ENCODE results near the gene ADAMTS9. TPM values are rescaled to one million over a fixed set of nuclear protein-coding genes. Genes with fewer than 3 reads are reported as not detected.

ADAMTS9 gene
- total and polyA plus RNA-seq, 2 experiments from 2014 or later, result 0.31 to 0.81 TPM

DNA sequence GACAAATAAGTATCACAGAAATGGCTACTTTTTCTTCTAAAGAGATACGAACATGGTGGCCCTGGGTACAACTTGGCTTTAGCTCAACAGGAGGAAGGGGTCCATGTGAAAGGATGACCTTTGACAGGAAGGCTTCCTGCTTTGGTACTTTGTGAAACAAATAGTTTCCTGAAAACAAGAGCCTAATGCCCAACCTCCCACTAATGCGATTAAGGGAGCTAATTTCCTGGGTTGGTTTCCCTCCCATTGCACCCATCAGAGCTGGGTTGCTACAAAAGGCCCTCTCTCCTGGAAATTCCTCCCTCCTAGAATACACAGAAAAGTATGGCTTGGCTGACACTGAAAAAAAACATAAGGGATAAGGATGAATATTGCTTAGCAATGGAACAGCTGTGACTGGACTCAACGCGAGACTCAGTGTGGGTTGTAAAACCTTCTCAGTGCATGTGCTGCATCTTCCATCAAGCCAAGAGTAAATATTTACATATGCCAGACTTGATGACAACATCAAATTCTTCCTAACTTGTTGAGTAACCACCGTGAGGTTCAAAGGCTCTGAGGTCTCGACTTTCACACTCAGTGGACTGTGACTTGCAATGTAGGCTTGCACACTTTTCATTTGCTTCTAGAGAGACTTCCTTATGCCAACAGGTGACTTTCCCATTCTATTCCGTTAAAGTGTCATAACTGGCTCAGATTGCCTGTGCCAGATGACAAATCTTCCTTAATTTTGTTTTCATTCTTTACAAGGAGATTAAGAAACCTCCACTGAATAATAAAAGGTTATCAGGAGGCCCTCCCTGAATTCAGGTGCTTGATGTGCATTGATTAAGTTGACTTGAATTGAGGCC, 60.1 kb downstream of the ADAMTS9 start (continued):
- TF ChIP-seq ZNF331 (CRISPR knock-in tag; IDR thresholded peaks at IDR 0.05; ENCODE audit: low read depth) (no peak), NANOG (IDR thresholded peaks at IDR 0.05; ENCODE audit: borderline replicate concordance) (no peak), POLR2AphosphoS5 (IDR thresholded peaks at IDR 0.05; ENCODE audit: low read depth) (no peak), JUNB (IDR thresholded peaks at IDR 0.05; ENCODE audit: unreplicated experiment) (no peak), CTCF (conservative IDR thresholded peaks at IDR 0.05; ENCODE audit: low read depth in 2 of 2) (no peak), ETS1 (IDR thresholded peaks at IDR 0.05) (no peak), ZNF114 (CRISPR knock-in tag; IDR thresholded peaks at IDR 0.05) (no peak), EZH2phosphoT487 (IDR thresholded peaks at IDR 0.05; ENCODE audit: unreplicated experiment) (no peak), STAT1 (IDR thresholded peaks at IDR 0.05; ENCODE audit: unreplicated experiment) (no peak), EZH2 (IDR thresholded peaks at IDR 0.05; ENCODE audit: low read depth, unreplicated experiment) (no peak)

GRCh38 chr3:64627042-64627441, 60.8 kb downstream of the ADAMTS9 start:
- H3K27ac Mint-ChIP-seq, result no peak overlapping the region
- no peaks in the 10 kb centered on the region for H3K36me3 Mint-ChIP-seq (ENCODE audit: low read depth)
- no peaks in the 10 kb centered on the region for H3F3A ChIP-seq (replicated peaks; ENCODE audit: low read depth)
- H3K27me3 ChIP-seq (ENCODE audit: insufficient read depth), result no peaks in the 10 kb centered on the region
- H2AFZ ChIP-seq, result no peak overlapping the region; the same call in 1 of the 2 replicates
- H3K4me1 Mint-ChIP-seq, result peaks cover 14% of the 10 kb centered on the region
- peaks cover 5% of the 10 kb centered on the region; the same call in 1 of the 2 replicates for H3K4me1 ChIP-seq (ENCODE audit: insufficient read depth)
- no peaks in the 10 kb centered on the region for H3K36me3 ChIP-seq (ENCODE audit: insufficient read depth)
- no peak for DNase-seq (ENCODE audit: low spot score)
- no peaks in the 10 kb centered on the region; the same call in 1 of the 2 replicates for H4K20me1 ChIP-seq (replicated peaks; ENCODE audit: insufficient read depth)
- H3K79me2 ChIP-seq (replicated peaks; ENCODE audit: insufficient read depth), result no peaks in the 10 kb centered on the region
- no peak overlapping the region for H3K4me2 ChIP-seq
- no peaks in the 10 kb centered on the region for H3K9me3 Mint-ChIP-seq
- ATAC-seq, result no peak
- peaks cover 11% of the 10 kb centered on the region for H3K9me2 ChIP-seq (ENCODE audit: insufficient read depth)
- no peak overlapping the region for H3K27ac ChIP-seq (ENCODE audit: low read depth)
- H3K27me3 Mint-ChIP-seq (ENCODE audit: insufficient read depth, low read depth, poor library complexity), result peaks cover 3% of the 10 kb centered on the region
- no peak overlapping the region for H3K4me3 Mint-ChIP-seq
- no peak overlapping the region for H3K4me3 ChIP-seq
- TF ChIP-seq, protein P1, sequence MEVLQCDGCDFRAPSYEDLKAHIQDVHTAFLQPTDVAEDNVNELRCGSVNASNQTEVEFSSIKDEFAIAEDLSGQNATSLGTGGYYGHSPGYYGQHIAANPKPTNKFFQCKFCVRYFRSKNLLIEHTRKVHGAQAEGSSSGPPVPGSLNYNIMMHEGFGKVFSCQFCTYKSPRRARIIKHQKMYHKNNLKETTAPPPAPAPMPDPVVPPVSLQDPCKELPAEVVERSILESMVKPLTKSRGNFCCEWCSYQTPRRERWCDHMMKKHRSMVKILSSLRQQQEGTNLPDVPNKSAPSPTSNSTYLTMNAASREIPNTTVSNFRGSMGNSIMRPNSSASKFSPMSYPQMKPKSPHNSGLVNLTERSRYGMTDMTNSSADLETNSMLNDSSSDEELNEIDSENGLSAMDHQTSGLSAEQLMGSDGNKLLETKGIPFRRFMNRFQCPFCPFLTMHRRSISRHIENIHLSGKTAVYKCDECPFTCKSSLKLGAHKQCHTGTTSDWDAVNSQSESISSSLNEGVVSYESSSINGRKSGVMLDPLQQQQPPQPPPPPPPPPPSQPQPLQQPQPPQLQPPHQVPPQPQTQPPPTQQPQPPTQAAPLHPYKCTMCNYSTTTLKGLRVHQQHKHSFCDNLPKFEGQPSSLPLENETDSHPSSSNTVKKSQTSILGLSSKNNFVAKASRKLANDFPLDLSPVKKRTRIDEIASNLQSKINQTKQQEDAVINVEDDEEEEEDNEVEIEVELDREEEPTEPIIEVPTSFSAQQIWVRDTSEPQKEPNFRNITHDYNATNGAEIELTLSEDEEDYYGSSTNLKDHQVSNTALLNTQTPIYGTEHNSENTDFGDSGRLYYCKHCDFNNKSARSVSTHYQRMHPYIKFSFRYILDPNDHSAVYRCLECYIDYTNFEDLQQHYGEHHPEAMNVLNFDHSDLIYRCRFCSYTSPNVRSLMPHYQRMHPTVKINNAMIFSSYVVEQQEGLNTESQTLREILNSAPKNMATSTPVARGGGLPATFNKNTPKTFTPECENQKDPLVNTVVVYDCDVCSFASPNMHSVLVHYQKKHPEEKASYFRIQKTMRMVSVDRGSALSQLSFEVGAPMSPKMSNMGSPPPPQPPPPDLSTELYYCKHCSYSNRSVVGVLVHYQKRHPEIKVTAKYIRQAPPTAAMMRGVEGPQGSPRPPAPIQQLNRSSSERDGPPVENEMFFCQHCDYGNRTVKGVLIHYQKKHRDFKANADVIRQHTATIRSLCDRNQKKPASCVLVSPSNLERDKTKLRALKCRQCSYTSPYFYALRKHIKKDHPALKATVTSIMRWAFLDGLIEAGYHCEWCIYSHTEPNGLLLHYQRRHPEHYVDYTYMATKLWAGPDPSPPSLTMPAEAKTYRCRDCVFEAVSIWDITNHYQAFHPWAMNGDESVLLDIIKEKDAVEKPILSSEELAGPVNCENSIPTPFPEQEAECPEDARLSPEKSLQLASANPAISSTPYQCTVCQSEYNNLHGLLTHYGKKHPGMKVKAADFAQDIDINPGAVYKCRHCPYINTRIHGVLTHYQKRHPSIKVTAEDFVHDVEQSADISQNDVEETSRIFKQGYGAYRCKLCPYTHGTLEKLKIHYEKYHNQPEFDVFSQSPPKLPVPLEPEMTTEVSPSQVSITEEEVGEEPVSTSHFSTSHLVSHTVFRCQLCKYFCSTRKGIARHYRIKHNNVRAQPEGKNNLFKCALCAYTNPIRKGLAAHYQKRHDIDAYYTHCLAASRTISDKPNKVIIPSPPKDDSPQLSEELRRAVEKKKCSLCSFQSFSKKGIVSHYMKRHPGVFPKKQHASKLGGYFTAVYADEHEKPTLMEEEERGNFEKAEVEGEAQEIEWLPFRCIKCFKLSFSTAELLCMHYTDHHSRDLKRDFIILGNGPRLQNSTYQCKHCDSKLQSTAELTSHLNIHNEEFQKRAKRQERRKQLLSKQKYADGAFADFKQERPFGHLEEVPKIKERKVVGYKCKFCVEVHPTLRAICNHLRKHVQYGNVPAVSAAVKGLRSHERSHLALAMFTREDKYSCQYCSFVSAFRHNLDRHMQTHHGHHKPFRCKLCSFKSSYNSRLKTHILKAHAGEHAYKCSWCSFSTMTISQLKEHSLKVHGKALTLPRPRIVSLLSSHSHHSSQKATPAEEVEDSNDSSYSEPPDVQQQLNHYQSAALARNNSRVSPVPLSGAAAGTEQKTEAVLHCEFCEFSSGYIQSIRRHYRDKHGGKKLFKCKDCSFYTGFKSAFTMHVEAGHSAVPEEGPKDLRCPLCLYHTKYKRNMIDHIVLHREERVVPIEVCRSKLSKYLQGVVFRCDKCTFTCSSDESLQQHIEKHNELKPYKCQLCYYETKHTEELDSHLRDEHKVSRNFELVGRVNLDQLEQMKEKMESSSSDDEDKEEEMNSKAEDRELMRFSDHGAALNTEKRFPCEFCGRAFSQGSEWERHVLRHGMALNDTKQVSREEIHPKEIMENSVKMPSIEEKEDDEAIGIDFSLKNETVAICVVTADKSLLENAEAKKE (CRISPR knock-in tag; IDR thresholded peaks at IDR 0.05), result no peak
- TF ChIP-seq EZH2 (IDR thresholded peaks at IDR 0.05; ENCODE audit: low read depth, unreplicated experiment), result no peak
- TF ChIP-seq ETS1 (IDR thresholded peaks at IDR 0.05), result no peak
- no peak for TF ChIP-seq STAT1 (IDR thresholded peaks at IDR 0.05; ENCODE audit: unreplicated experiment)
- TF ChIP-seq EZH2phosphoT487 (IDR thresholded peaks at IDR 0.05; ENCODE audit: unreplicated experiment), result no peak
- no peak for TF ChIP-seq ZNF331 (CRISPR knock-in tag; IDR thresholded peaks at IDR 0.05; ENCODE audit: low read depth)
- no peak for TF ChIP-seq ZNF114 (CRISPR knock-in tag; IDR thresholded peaks at IDR 0.05)
